SK-N-SH treated with all-trans-retinoic acid at 6 μM for 48 hours (cell line): ENCODE measurements around the gene GOLPH3.

Experiments
- ATAC-seq: fragments of 200-7000 bp; cut with Tn5 transposase; 3 replicates; pipeline ENCODE4 v1.9.1; 2020; ENCODE audit warnings: mild to moderate bottlenecking, moderate library complexity
- ARNTL ChIP-seq: fragments of 450-650 bp; formaldehyde crosslinking; IDR thresholded peaks from 2 replicates; pipeline ENCODE4 v1.5.0; 2020; ENCODE audit warnings: low read depth, mild to moderate bottlenecking, moderate library complexity, borderline replicate concordance
- BACH2 ChIP-seq: fragments of 250-450 bp; sonication (Bioruptor Pico); IDR thresholded peaks from 2 replicates; pipeline ENCODE4 v1.9.0; 2021; ENCODE audit warnings: mild to moderate bottlenecking, borderline replicate concordance
- CREB5 ChIP-seq: fragments of 250-450 bp; sonication (Bioruptor Pico); IDR thresholded peaks from 2 replicates; pipeline ENCODE4 v1.5.1; 2020; ENCODE audit warnings: low read depth, mild to moderate bottlenecking, moderate library complexity
- CSDC2 ChIP-seq: fragments of 250-450 bp; sonication (Bioruptor Pico); IDR thresholded peaks from 2 replicates; pipeline ENCODE4 v1.5.0; 2020; ENCODE audit warnings: mild to moderate bottlenecking, moderate library complexity
- CSRNP3 ChIP-seq: fragments of 250-450 bp; sonication (Bioruptor Pico); IDR thresholded peaks from 2 replicates; pipeline ENCODE4 v1.5.1; 2021; ENCODE audit warnings: mild to moderate bottlenecking, moderate library complexity
- ESRRG ChIP-seq: fragments of 250-450 bp; sonication (Bioruptor Pico); IDR thresholded peaks from 2 replicates; pipeline ENCODE4 v1.6.1; 2021; ENCODE audit warnings: mild to moderate bottlenecking
- GLIS3 ChIP-seq: fragments of 250-450 bp; sonication (Bioruptor Pico); IDR thresholded peaks from 2 replicates; pipeline ENCODE4 v1.5.0; 2020; ENCODE audit warnings: mild to moderate bottlenecking, moderate library complexity
- ISL1 ChIP-seq: fragments of 250-450 bp; sonication (Bioruptor Pico); IDR thresholded peaks from 2 replicates; pipeline ENCODE4 v2.1.2; 2022; ENCODE audit warnings: mild to moderate bottlenecking, moderate library complexity
- PPARA ChIP-seq: fragments of 250-450 bp; sonication (Bioruptor Pico); IDR thresholded peaks from 2 replicates; pipeline ENCODE4 v1.5.0; 2020; ENCODE audit warnings: mild to moderate bottlenecking, borderline replicate concordance
- SNAI2 ChIP-seq: fragments of 250-450 bp; sonication (Bioruptor Pico); IDR thresholded peaks from 2 replicates; pipeline ENCODE4 v1.5.0; 2020; ENCODE audit warnings: mild to moderate bottlenecking, moderate library complexity
- TCF4 ChIP-seq: fragments of 250-450 bp; sonication (Bioruptor Pico); IDR thresholded peaks from 2 replicates; pipeline ENCODE4 v1.8.0; 2021; ENCODE audit warnings: mild to moderate bottlenecking, moderate library complexity, borderline replicate concordance
- TSHZ2 ChIP-seq: fragments of 250-450 bp; sonication (Bioruptor Pico); IDR thresholded peaks from 2 replicates; pipeline ENCODE4 v1.5.0; 2020; ENCODE audit warnings: mild to moderate bottlenecking, moderate library complexity
- ZC3H10 ChIP-seq: fragments of 250-450 bp; sonication (Bioruptor Pico); IDR thresholded peaks from 2 replicates; pipeline ENCODE4 v1.5.1; 2021; ENCODE audit warnings: mild to moderate bottlenecking, moderate library complexity
- ZFP3 ChIP-seq: fragments of 250-450 bp; sonication (Bioruptor Pico); IDR thresholded peaks from 2 replicates; pipeline ENCODE4 v1.5.0; 2020; ENCODE audit warnings: mild to moderate bottlenecking, moderate library complexity
- ZFP30 ChIP-seq: fragments of 450-650 bp; formaldehyde crosslinking; IDR thresholded peaks from 2 replicates; pipeline ENCODE4 v1.5.0; 2022; ENCODE audit warnings: mild to moderate bottlenecking, moderate library complexity
- ZNF565 ChIP-seq: fragments of 450-650 bp; formaldehyde crosslinking; conservative IDR thresholded peaks from 2 replicates; pipeline ENCODE4 v1.5.0; 2020; ENCODE audit warnings: low read depth, mild to moderate bottlenecking, moderate library complexity
- ZNF70 ChIP-seq: fragments of 450-650 bp; formaldehyde crosslinking; IDR thresholded peaks from 2 replicates; pipeline ENCODE4 v1.5.0; 2020; ENCODE audit warnings: mild to moderate bottlenecking, moderate library complexity
- ZNF8 ChIP-seq: fragments of 450-650 bp; formaldehyde crosslinking; IDR thresholded peaks from 2 replicates; pipeline ENCODE4 v1.5.0; 2020; ENCODE audit warnings: mild to moderate bottlenecking, moderate library complexity

The GOLPH3 gene

DNA sequence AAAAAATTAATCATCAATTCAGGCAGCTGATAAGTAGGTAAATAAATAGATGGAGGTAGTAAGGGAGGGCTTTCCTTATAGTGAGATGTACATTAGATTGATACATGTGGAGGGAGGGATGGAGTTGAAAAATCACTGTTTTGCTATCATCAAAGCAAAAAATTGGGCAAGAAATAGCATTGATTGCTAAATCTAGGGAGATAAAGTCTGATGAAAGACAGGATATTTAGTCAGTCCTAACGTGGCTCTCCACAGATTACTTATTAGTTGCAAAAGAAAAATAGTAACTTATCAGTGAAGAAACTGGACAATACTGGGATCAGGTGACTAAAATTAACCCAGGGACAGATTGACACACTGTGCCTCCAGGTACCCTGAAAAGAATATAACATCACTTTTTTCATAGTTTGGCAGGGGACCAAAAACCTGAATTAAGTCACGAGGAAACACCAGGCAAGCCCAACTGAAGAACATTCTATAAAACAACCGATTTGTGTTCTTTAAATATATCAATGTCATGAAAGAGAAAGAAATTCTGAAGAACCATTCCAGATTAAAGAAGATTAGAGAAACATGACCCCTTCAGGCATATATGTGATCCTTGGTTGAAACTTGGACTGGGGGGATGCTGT is 27.1 kb upstream of the GOLPH3 start:
- TF ChIP-seq ZNF565 (CRISPR knock-in tag) (no peak), PPARA (CRISPR knock-in tag) (no peak), TSHZ2 (CRISPR knock-in tag) (no peak), SNAI2 (CRISPR knock-in tag) (no peak), CSDC2 (CRISPR knock-in tag) (no peak), ZNF8 (no peak), ZFP3 (CRISPR knock-in tag) (no peak), ZNF70 (CRISPR knock-in tag) (no peak)
- TF ChIP-seq, all 23 proteins: peak for 0
- no peak for ATAC-seq

DNA sequence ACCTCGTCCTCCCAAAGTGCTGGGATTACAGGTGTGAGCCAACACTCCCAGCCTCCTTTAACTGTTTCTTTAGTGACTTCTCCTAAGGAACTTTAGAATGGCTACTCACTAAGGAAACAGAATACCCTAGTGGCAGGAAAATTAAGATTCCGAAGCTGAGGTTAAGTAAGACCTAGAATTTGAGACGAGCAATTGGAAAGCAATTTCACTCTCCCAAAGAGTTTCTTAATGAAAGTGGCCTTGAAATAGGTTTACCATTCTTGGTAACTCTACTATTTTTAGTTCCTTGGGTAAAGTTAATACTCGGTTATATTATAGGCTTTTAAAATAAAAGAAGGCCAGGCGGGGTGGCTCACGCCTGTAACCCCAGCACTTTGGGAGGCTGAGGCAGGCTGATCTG is 22.9 kb upstream of the GOLPH3 start:
- no peak for TF ChIP-seq BACH2 (CRISPR knock-in tag)
- no peak for TF ChIP-seq ZC3H10 (CRISPR knock-in tag)
- TF ChIP-seq CREB5 (CRISPR knock-in tag), result no peak
- TF ChIP-seq SNAI2 (CRISPR knock-in tag), result no peak
- no peak for TF ChIP-seq ZNF565 (CRISPR knock-in tag)
- TF ChIP-seq ARNTL (CRISPR knock-in tag), result no peak
- TF ChIP-seq ISL1 (CRISPR knock-in tag), result no peak
- no peak for TF ChIP-seq CSDC2 (CRISPR knock-in tag)
- no peak for TF ChIP-seq GLIS3
- no peak for TF ChIP-seq TSHZ2 (CRISPR knock-in tag)
- ATAC-seq, result no peak

DNA sequence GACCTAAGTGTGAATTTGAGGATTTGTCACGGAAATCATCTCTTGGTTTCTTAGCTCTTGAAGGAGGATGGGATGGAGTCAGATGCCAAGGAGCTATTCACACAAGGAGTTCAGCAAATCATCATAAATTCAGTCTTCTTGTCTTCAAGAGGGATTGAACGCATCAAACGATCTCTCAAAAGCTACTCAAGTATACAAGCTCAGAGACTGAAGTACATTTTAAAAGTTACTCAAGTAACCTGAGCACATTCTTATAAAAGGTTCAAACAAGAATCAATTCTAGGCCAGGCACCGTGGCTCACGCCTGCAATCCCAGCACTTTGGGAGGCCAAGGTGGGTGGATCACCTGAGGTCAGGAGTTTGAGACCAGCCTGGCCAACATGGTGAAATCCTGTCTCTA is 21.1 kb upstream of the GOLPH3 start:
- TF ChIP-seq ESRRG (CRISPR knock-in tag) (no peak), TSHZ2 (CRISPR knock-in tag) (no peak), TCF4 (CRISPR knock-in tag) (no peak), CREB5 (CRISPR knock-in tag) (no peak), ARNTL (CRISPR knock-in tag) (no peak), CSRNP3 (CRISPR knock-in tag) (no peak), ZFP30 (no peak)
- no peak for ATAC-seq
